SU-DHL-6 (cell line): Measurements from ENCODE around the gene LEKR1.

Experiments used
- H2AFZ ChIP-seq: fragments of 200-600 bp; sonication (generic); 2 replicates; pipeline ENCODE4 v1.6.1; 2014; ENCODE audit warnings: low read depth, mild to moderate bottlenecking, moderate library complexity, mixed read lengths, antibody characterized with exemption, low read length; ENCODE audit not compliant: severe bottlenecking
- H3F3A ChIP-seq: fragments of 200-600 bp; shearing (Covaris generic); 2 replicates; pipeline ENCODE4 v1.6.0; 2016; ENCODE audit warnings: antibody characterized with exemption, mild to moderate bottlenecking; ENCODE audit not compliant: insufficient read depth
- H3K27ac ChIP-seq: fragments of 200-600 bp; sonication (generic); 2 replicates; pipeline ENCODE4 v1.5.1; 2016; ENCODE audit warnings: low read depth, mild to moderate bottlenecking, low read length, moderate library complexity, mixed read lengths
- H3K27me3 ChIP-seq: fragments of 200-600 bp; sonication (generic), shearing (Covaris generic); 2 replicates; pipeline ENCODE4 v1.6.0; 2014; ENCODE audit warnings: mild to moderate bottlenecking, low read length
- H3K36me3 ChIP-seq: fragments of 200-600 bp; sonication (generic); 2 replicates; pipeline ENCODE4 v1.6.1; 2014; ENCODE audit warnings: mild to moderate bottlenecking, low read length, mixed read lengths
- H3K4me2 ChIP-seq: fragments of 300-600, 200-600 bp; shearing (Covaris generic), sonication (generic); 2 replicates; pipeline ENCODE4 v1.6.0; 2014; ENCODE audit warnings: low read length, low read depth, mild to moderate bottlenecking; ENCODE audit not compliant: poor library complexity, severe bottlenecking
- H3K4me3 ChIP-seq: fragments of 200-600 bp; sonication (generic); 2 replicates; pipeline ENCODE4 v1.5.1; 2014; ENCODE audit warnings: antibody characterized with exemption, low read length, mild to moderate bottlenecking, mixed read lengths; ENCODE audit not compliant: insufficient read depth, poor library complexity, severe bottlenecking
- H3K79me2 ChIP-seq: fragments of 200-600 bp; sonication (generic); 2 replicates; pipeline ENCODE4 v1.6.1; 2014; ENCODE audit warnings: mild to moderate bottlenecking, low read length, moderate library complexity; ENCODE audit not compliant: insufficient read depth
- H3K9ac ChIP-seq: fragments of 200-600 bp; sonication (generic); 2 replicates; pipeline ENCODE4 v1.7.0; 2014; ENCODE audit warnings: mild to moderate bottlenecking, low read length
- H3K9me2 ChIP-seq: fragments of 200-600 bp; sonication (generic); replicated peaks from 2 replicates; pipeline ENCODE4 v1.6.1; 2014; ENCODE audit warnings: low read length; ENCODE audit not compliant: insufficient read depth
- H3K9me3 ChIP-seq: fragments of 200-600 bp; sonication (generic); 2 replicates; pipeline ENCODE4 v1.6.1; 2014; ENCODE audit warnings: low read length, mixed read lengths; ENCODE audit not compliant: insufficient read depth
- H4K20me1 ChIP-seq: fragments of 200-600 bp; sonication (generic); 2 replicates; pipeline ENCODE4 v1.6.1; 2014; ENCODE audit warnings: low read depth, mild to moderate bottlenecking, antibody characterized with exemption, low read length, moderate library complexity, mixed read lengths
- EZH2phosphoT487 ChIP-seq: fragments of 200-600 bp; sonication (generic), shearing (Covaris generic); conservative IDR thresholded peaks from 2 replicates; pipeline ENCODE4 v1.6.1; 2018; ENCODE audit warnings: mild to moderate bottlenecking, antibody characterized with exemption, low read length, moderate library complexity, mixed read lengths
- TF ChIP-seq, protein P1 (sequence below): fragments of 200-600 bp; sonication (generic); IDR thresholded peaks from one replicate; pipeline ENCODE4 v1.5.1; 2017; ENCODE audit warnings: antibody characterized with exemption, mild to moderate bottlenecking, low read length, moderate library complexity; ENCODE audit not compliant: insufficient read depth, poor library complexity, severe bottlenecking

LEKR1 gene

DNA sequence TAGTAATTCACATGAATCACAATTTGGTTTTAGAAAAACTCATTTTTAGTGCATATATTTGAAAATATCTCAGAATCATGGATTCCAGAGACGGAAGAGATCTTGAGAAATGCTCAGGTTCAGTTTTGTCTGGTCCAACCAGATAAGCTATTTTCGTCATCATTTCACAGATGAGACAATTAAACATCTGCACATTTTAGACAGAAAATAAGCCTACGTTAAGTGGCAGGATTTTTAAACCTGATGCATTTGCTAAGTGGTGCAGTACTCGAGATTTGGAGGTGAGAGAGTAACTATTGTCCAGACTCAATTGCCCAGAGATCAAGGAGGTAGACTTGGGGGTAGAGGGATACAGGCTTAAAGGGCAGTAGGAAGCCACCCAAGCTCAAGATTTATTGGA, 243.3 kb downstream of the LEKR1 start:
- H3K27me3 ChIP-seq, result no peaks in the 10 kb centered on the region
- no peak overlapping the region for H3K4me2 ChIP-seq
- H3K9ac ChIP-seq, result no peak overlapping the region
- no peaks in the 10 kb centered on the region for H3K9me3 ChIP-seq
- H2AFZ ChIP-seq, result no peak overlapping the region
- H3K9me2 ChIP-seq, result no peaks in the 10 kb centered on the region
- no peaks in the 10 kb centered on the region for H3K36me3 ChIP-seq
- no peaks in the 10 kb centered on the region for H3K79me2 ChIP-seq
- H4K20me1 ChIP-seq, result no peaks in the 10 kb centered on the region
- H3K27ac ChIP-seq, result no peak overlapping the region
- TF ChIP-seq, protein P1, sequence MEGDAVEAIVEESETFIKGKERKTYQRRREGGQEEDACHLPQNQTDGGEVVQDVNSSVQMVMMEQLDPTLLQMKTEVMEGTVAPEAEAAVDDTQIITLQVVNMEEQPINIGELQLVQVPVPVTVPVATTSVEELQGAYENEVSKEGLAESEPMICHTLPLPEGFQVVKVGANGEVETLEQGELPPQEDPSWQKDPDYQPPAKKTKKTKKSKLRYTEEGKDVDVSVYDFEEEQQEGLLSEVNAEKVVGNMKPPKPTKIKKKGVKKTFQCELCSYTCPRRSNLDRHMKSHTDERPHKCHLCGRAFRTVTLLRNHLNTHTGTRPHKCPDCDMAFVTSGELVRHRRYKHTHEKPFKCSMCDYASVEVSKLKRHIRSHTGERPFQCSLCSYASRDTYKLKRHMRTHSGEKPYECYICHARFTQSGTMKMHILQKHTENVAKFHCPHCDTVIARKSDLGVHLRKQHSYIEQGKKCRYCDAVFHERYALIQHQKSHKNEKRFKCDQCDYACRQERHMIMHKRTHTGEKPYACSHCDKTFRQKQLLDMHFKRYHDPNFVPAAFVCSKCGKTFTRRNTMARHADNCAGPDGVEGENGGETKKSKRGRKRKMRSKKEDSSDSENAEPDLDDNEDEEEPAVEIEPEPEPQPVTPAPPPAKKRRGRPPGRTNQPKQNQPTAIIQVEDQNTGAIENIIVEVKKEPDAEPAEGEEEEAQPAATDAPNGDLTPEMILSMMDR, result no peak
- no peak for TF ChIP-seq EZH2phosphoT487
- H3K4me3 ChIP-seq, result no peak overlapping the region
- no peaks in the 10 kb centered on the region for H3F3A ChIP-seq

DNA sequence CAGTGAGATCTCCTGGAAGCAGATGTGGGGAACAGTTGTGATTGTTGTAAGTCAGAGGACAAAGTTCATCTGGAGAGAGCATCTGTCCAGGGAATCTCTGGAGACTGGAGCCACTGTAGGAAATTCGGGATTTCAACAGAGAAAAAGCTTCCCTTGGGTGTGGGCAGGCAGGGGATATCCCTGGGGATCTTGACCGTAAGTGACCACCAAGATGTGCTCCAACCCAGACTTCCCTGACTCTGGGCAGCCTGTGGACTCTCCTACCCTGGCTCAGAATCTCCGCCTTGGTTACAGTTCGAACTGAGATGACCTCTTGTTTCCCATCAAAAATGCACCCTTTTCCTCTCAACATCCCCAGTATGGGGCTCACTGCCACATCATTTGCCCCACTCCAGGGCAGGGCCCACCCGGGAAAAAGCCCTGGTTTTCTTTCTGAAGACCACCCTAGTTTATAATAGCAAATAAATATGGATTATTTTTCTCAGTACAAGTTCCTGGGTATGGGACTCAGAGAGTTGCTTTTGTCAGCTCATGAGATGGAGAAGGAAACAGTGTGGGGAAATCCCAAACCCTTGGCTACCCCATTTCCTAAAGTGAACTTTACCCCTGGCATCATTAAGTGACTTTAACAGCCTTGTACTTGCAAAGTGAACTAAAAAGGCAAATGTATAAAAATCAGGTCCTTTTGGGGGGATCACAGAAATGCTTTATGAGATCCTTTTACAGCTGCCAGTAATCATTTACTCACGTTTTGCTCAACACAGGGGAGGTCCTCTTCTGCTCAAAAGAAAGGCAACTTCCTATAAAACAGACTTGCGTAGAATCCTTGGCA, 243.9 kb downstream of the LEKR1 start:
- no peaks in the 10 kb centered on the region for H3K79me2 ChIP-seq
- no peaks in the 10 kb centered on the region for H3K9me2 ChIP-seq
- H3K27me3 ChIP-seq, result no peaks in the 10 kb centered on the region
- no peak overlapping the region for H3K4me3 ChIP-seq
- H3K36me3 ChIP-seq, result no peaks in the 10 kb centered on the region
- TF ChIP-seq, protein P1, result no peak
- no peak for TF ChIP-seq EZH2phosphoT487
- no peaks in the 10 kb centered on the region for H4K20me1 ChIP-seq
- H3K27ac ChIP-seq, result no peak overlapping the region
- H2AFZ ChIP-seq, result no peak overlapping the region
- no peaks in the 10 kb centered on the region for H3F3A ChIP-seq
- H3K4me2 ChIP-seq, result no peak overlapping the region
- no peaks in the 10 kb centered on the region for H3K9me3 ChIP-seq
- H3K9ac ChIP-seq, result no peak overlapping the region

DNA sequence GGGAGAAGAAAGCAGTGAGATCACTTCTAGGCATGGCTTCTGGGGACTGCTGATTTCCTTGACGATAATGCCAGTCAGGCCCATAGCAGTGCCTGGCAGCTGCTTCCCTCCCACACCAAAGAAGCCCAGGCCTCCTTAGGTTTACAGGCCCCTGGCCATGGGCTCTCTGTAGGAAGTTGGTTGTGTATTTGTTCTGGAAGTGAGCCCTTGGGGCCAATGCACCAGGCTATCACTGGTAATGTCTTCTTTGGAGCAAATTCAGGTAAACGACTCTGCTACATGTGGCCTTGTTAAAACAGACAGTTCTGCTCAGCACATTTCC, 244.5 kb downstream of the LEKR1 start:
- H3K79me2 ChIP-seq, result no peaks in the 10 kb centered on the region
- H3K27ac ChIP-seq, result no peak overlapping the region
- no peaks in the 10 kb centered on the region for H3F3A ChIP-seq
- no peak overlapping the region for H3K4me2 ChIP-seq
- no peak overlapping the region for H3K9ac ChIP-seq
- no peak overlapping the region for H2AFZ ChIP-seq
- TF ChIP-seq, protein P1, result no peak
- no peak for TF ChIP-seq EZH2phosphoT487
- H3K9me3 ChIP-seq, result no peaks in the 10 kb centered on the region
- H3K9me2 ChIP-seq, result no peaks in the 10 kb centered on the region
- no peaks in the 10 kb centered on the region for H3K27me3 ChIP-seq
- H4K20me1 ChIP-seq, result no peaks in the 10 kb centered on the region
- H3K4me3 ChIP-seq, result no peak overlapping the region
- no peaks in the 10 kb centered on the region for H3K36me3 ChIP-seq
